ENCODE measurements around the gene OR2Z1.
"Not testable (repeated sequence)": the region's sequence is repeated elsewhere in the genome, so short reads cannot be mapped to it uniquely, and the experiment has no call there.

Gene OR2Z1

GRCh38 chr19:8705304-8705703, 16.1 kb upstream of the OR2Z1 start:
- not testable (repeated sequence) for DNase-seq

- no peak for DNase-seq
These were observed 15.7 kb upstream of the OR2Z1 start for GRCh38 chr19:8705742-8706141.

GRCh38 chr19:8710337-8710736, 11.1 kb upstream of the OR2Z1 start:
- not testable (repeated sequence) for DNase-seq

- no peak for DNase-seq
These were observed 598 bp downstream of the OR2Z1 start for GRCh38 chr19:8722032-8722431.

- no peak for DNase-seq
These were observed 2.8 kb downstream of the OR2Z1 start for GRCh38 chr19:8724276-8724675.

GRCh38 chr19:8731428-8732169, 10.2 kb downstream of the OR2Z1 start:
- no peak for DNase-seq

GRCh38 chr19:8738377-8738776, 16.9 kb downstream of the OR2Z1 start:
- no peak for DNase-seq

GRCh38 chr19:8739291-8740065, 18.0 kb downstream of the OR2Z1 start:
- DNase-seq: not testable (repeated sequence)

GRCh38 chr19:8767257-8767656, 45.8 kb downstream of the OR2Z1 start:
- DNase-seq: not testable (repeated sequence)

- not testable (repeated sequence) for DNase-seq
These were observed 47.8 kb downstream of the OR2Z1 start for GRCh38 chr19:8769265-8769664.

GRCh38 chr19:8773587-8773986, 52.2 kb downstream of the OR2Z1 start:
- not testable (repeated sequence) for DNase-seq
